ENCODE data around the gene BAMBI. TPM values are rescaled to one million over a fixed set of nuclear protein-coding genes. Genes with fewer than 3 reads are reported as not detected.

BAMBI gene
- total and polyA plus RNA-seq, 5 donors from 2014 or later, result 0.20 to 1.2 TPM; not detected in 3

DNA sequence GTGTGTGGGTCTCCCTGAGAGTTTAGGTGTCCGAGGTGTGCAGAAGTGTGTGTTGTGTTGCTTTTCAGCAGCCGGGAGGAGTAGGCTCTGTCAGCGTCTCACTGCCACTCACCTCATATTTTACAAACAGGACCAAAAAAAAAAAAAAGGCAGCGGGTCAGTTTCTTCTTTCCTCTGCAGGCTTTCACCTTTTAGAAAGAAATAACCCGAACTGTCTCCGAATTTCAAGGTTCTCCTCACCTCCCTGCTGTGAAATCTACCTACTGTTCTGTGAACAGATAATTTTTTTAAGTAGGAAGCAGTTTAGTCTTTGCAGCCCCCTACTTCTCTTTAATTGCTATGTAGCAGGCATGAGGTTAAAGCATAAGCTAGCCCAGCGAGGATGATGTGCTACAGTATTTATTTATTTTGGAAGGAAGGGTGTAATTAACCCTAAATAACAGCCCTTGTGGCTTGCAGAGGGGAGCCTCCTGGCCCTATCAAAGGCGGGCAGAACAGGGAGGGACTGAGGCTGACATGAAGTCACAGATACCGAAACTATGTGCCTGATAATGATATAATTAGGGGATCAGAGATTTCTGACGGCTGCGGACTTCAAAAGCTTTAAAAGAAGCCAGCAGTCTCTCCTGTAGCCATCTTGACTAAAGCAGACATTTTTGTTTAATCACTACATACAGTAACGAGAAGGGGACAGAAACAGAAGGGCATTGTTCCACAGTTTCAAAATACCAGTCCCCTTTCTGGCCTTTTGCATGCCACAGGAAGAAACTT is 1.6 kb downstream of the BAMBI start:
- Histone ChIP-seq H3K27ac (ENCODE audit: insufficient read depth, low read length, poor library complexity, severe bottlenecking) (no peak overlapping the region), H3K4me1 (ENCODE audit: control insufficient read depth, insufficient read depth, low read length, poor library complexity, severe bottlenecking) (peaks cover 32% of the 10 kb centered on the region), H3K36me3 (ENCODE audit: control insufficient read depth, insufficient read depth, low read length) (no peaks in the 10 kb centered on the region), H3K27me3 (ENCODE audit: control insufficient read depth, insufficient read depth, low read length) (peaks cover 50% of the 10 kb centered on the region), H3K4me3 (ENCODE audit: low read depth, low read length) (peak overlapping the region; percentile 78), H3K9me3 (ENCODE audit: control insufficient read depth in 2 of 2, low read length in 2 of 2) (no peaks in the 10 kb centered on the region)
- peaks cover 81% of the 10 kb centered on the region for H3K27me3 Mint-ChIP-seq
- ATAC-seq (ENCODE audit: low read depth in 2 of 2) (no peak), DNase-seq (no peak)
- H3K9me3 Mint-ChIP-seq, result peaks cover 0 to 4% (median 0%) of the 10 kb centered on the region in 7 donors
- H3K4me3 Mint-ChIP-seq, result peak overlapping the region; percentile 74 to 91 (median 87)
- H3K27ac Mint-ChIP-seq, result peak overlapping the region in 2 of 3 donors; percentile 1 to 47
- H3K36me3 Mint-ChIP-seq, result no peaks in the 10 kb centered on the region
- peaks cover 11 to 30% (median 22%) of the 10 kb centered on the region in 4 donors for H3K4me1 Mint-ChIP-seq

- Mint-ChIP-seq H3K9me3 (peaks cover 0 to 4% (median 0%) of the 10 kb centered on the region in 7 donors), H3K27me3 (peaks cover 79% of the 10 kb centered on the region), H3K4me1 (peaks cover 11 to 30% (median 22%) of the 10 kb centered on the region in 4 donors), H3K4me3 (peak overlapping the region in 3 of 4 donors; percentile 11 to 85 (median 34)), H3K27ac (no peak overlapping the region), H3K36me3 (no peaks in the 10 kb centered on the region)
- DNase-seq, result no peak
- Histone ChIP-seq H3K27me3 (ENCODE audit: control insufficient read depth, insufficient read depth, low read length) (peaks cover 47% of the 10 kb centered on the region), H3K4me3 (ENCODE audit: low read depth, low read length) (peak overlapping the region; percentile 49), H3K9me3 (ENCODE audit: control insufficient read depth in 2 of 2, low read length in 2 of 2) (no peaks in the 10 kb centered on the region), H3K27ac (ENCODE audit: insufficient read depth, low read length, poor library complexity, severe bottlenecking) (no peak overlapping the region), H3K36me3 (ENCODE audit: control insufficient read depth, insufficient read depth, low read length) (no peaks in the 10 kb centered on the region), H3K4me1 (ENCODE audit: control insufficient read depth, insufficient read depth, low read length, poor library complexity, severe bottlenecking) (peaks cover 32% of the 10 kb centered on the region)
- no peak for ATAC-seq (ENCODE audit: low read depth in 2 of 2)
Measured at GRCh38 chr10:28679581-28680357, 2.4 kb downstream of the BAMBI start.

DNA sequence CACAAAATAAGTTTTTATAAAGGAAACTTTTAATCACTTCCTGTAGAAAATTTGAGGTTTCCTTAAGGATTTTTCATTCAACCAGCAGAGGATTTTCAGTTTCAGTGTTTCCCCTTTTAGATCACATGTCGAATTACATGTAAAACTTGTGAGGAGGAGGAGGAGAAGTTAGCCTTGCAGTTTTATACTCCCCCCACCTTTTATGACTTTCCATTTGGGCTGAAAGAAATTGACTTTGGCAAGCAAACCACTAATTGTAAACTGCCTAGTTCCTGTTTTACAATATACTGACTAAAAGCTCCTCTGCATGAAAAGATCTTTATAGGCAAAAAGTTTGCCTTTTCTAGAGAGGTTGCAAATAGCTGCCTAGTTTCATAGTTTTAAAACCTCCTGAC is 3.0 kb downstream of the BAMBI start:
- peaks cover 32% of the 10 kb centered on the region for H3K4me1 ChIP-seq (ENCODE audit: control insufficient read depth, insufficient read depth, low read length, poor library complexity, severe bottlenecking)
- Mint-ChIP-seq H3K4me1 (peaks cover 11 to 30% (median 22%) of the 10 kb centered on the region in 4 donors), H3K27me3 (peaks cover 78% of the 10 kb centered on the region), H3K4me3 (peak overlapping the region in 1 of 4 donors; percentile 85), H3K27ac (no peak overlapping the region), H3K36me3 (no peaks in the 10 kb centered on the region), H3K9me3 (peaks cover 0 to 4% (median 0%) of the 10 kb centered on the region in 7 donors)
- DNase-seq, result no peak
- no peak for ATAC-seq (ENCODE audit: low read depth in 2 of 2)
- H3K4me3 ChIP-seq (ENCODE audit: low read depth, low read length), result no peak overlapping the region
- H3K9me3 ChIP-seq (ENCODE audit: control insufficient read depth in 2 of 2, low read length in 2 of 2), result no peaks in the 10 kb centered on the region
- H3K27me3 ChIP-seq (ENCODE audit: control insufficient read depth, insufficient read depth, low read length), result peaks cover 42% of the 10 kb centered on the region
- no peak overlapping the region for H3K27ac ChIP-seq (ENCODE audit: insufficient read depth, low read length, poor library complexity, severe bottlenecking)
- H3K36me3 ChIP-seq (ENCODE audit: control insufficient read depth, insufficient read depth, low read length), result no peaks in the 10 kb centered on the region

- Histone ChIP-seq H3K4me1 (ENCODE audit: control insufficient read depth, insufficient read depth, low read length, poor library complexity, severe bottlenecking) (peaks cover 31% of the 10 kb centered on the region), H3K36me3 (ENCODE audit: control insufficient read depth, insufficient read depth, low read length) (no peaks in the 10 kb centered on the region), H3K27me3 (ENCODE audit: control insufficient read depth, insufficient read depth, low read length) (peaks cover 37% of the 10 kb centered on the region), H3K9me3 (ENCODE audit: control insufficient read depth in 2 of 2, low read length in 2 of 2) (no peaks in the 10 kb centered on the region), H3K4me3 (ENCODE audit: low read depth, low read length) (no peak overlapping the region), H3K27ac (ENCODE audit: insufficient read depth, low read length, poor library complexity, severe bottlenecking) (no peak overlapping the region)
- peaks cover 78% of the 10 kb centered on the region for H3K27me3 Mint-ChIP-seq
- no peak overlapping the region for H3K4me3 Mint-ChIP-seq
- DNase-seq, result no peak
- peaks cover 11 to 27% (median 20%) of the 10 kb centered on the region in 4 donors for H3K4me1 Mint-ChIP-seq
- H3K27ac Mint-ChIP-seq, result no peak overlapping the region
- ATAC-seq (ENCODE audit: low read depth in 2 of 2), result no peak
- H3K36me3 Mint-ChIP-seq, result no peaks in the 10 kb centered on the region
- peaks cover 0 to 4% (median 0%) of the 10 kb centered on the region in 7 donors for H3K9me3 Mint-ChIP-seq
Measured at GRCh38 chr10:28681291-28681763, 4.0 kb downstream of the BAMBI start.

- DNase-seq, result no peak
- ATAC-seq (ENCODE audit: low read depth in 2 of 2), result no peak
- Mint-ChIP-seq H3K9me3 (peaks cover 0 to 4% (median 0%) of the 10 kb centered on the region in 7 donors), H3K36me3 (no peaks in the 10 kb centered on the region), H3K27ac (no peak overlapping the region), H3K27me3 (peaks cover 77% of the 10 kb centered on the region), H3K4me3 (no peak overlapping the region), H3K4me1 (peaks cover 11 to 23% (median 18%) of the 10 kb centered on the region in 4 donors)
- Histone ChIP-seq H3K9me3 (ENCODE audit: control insufficient read depth in 2 of 2, low read length in 2 of 2) (no peaks in the 10 kb centered on the region), H3K36me3 (ENCODE audit: control insufficient read depth, insufficient read depth, low read length) (no peaks in the 10 kb centered on the region), H3K4me1 (ENCODE audit: control insufficient read depth, insufficient read depth, low read length, poor library complexity, severe bottlenecking) (peaks cover 24% of the 10 kb centered on the region), H3K27me3 (ENCODE audit: control insufficient read depth, insufficient read depth, low read length) (peaks cover 34% of the 10 kb centered on the region), H3K4me3 (ENCODE audit: low read depth, low read length) (no peak overlapping the region), H3K27ac (ENCODE audit: insufficient read depth, low read length, poor library complexity, severe bottlenecking) (no peak overlapping the region)
Measured at GRCh38 chr10:28681928-28682750, 4.8 kb downstream of the BAMBI start.

DNA sequence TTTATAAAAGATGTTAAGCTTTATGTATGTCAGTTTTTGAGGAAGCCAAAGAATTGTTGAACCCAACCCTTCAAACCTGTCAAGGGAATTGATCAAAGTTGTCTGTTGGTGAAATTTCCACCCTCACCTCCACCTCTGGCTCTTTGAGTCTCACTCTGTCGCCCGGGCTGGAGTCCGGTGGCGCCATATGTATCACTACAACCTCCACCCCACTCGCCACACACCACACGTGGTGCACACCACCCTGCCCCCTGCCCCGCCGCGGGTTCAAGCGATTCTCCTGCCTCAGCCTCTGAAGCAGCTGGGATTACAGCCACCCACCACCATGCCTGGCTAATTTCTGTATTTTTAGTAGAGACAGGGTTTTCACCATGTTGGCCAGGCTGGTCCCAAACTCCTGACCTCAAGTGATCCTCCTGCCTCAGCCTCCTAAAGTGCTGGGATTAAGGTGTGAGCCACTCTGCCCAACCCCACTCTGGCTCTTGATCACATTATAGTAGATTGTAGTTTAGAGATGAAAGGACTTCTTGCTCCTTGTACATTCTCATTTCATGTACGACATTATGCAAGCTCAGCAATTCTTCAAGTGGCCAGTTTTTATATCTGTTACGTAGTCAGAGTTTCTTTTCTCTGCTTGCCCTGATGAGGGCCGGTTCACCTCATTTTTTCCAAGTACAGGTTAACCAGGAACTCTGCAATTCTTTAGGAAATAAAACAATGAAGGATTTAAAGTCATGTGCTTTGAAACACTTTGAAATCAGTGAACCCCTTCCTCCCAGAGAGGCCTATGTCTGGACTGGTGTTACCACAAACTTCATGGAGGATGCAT is 7.0 kb downstream of the BAMBI start:
- H3K27me3 ChIP-seq (ENCODE audit: control insufficient read depth, insufficient read depth, low read length), result peaks cover 23% of the 10 kb centered on the region
- no peak for DNase-seq
- Mint-ChIP-seq H3K27ac (no peak overlapping the region), H3K9me3 (peaks cover 0 to 4% (median 0%) of the 10 kb centered on the region in 7 donors), H3K36me3 (no peaks in the 10 kb centered on the region), H3K27me3 (peaks cover 68% of the 10 kb centered on the region), H3K4me1 (peaks cover under 1 to 10% (median 6%) of the 10 kb centered on the region in 4 donors), H3K4me3 (no peak overlapping the region)
- no peaks in the 10 kb centered on the region for H3K36me3 ChIP-seq (ENCODE audit: control insufficient read depth, insufficient read depth, low read length)
- ATAC-seq (ENCODE audit: low read depth in 2 of 2), result no peak
- no peak overlapping the region for H3K27ac ChIP-seq (ENCODE audit: insufficient read depth, low read length, poor library complexity, severe bottlenecking)
- H3K9me3 ChIP-seq (ENCODE audit: control insufficient read depth in 2 of 2, low read length in 2 of 2), result no peaks in the 10 kb centered on the region
- peaks cover 5% of the 10 kb centered on the region for H3K4me1 ChIP-seq (ENCODE audit: control insufficient read depth, insufficient read depth, low read length, poor library complexity, severe bottlenecking)
- no peak overlapping the region for H3K4me3 ChIP-seq (ENCODE audit: low read depth, low read length)

All from CD4-positive, CD25-positive, alpha-beta regulatory T cell (primary cell).